ENCODE data around the gene TOX2. TPM values are rescaled to one million over a fixed set of nuclear protein-coding genes. Genes with fewer than 3 reads are reported as not detected.

The TOX2 gene
- total RNA-seq, 1 experiment from 2014 or later = 25.4 TPM

GRCh38 chr20:43959079-43959919, 44.6 kb downstream of the TOX2 start:
- peak; percentile 48 for DNase-seq (ENCODE audit: low read depth)

- no peak for DNase-seq (ENCODE audit: low read depth)
These were observed 45.2 kb downstream of the TOX2 start for GRCh38 chr20:43959920-43960227.

- no peak for DNase-seq (ENCODE audit: low read depth)
These were observed 45.6 kb downstream of the TOX2 start for GRCh38 chr20:43960231-43960630.

- no peak for DNase-seq (ENCODE audit: low read depth)
These were observed 46.5 kb downstream of the TOX2 start for GRCh38 chr20:43961116-43961515.

GRCh38 chr20:43961541-43962471, 47.2 kb downstream of the TOX2 start:
- DNase-seq (ENCODE audit: low read depth) = no peak

- DNase-seq (ENCODE audit: low read depth) = no peak
These were observed 47.9 kb downstream of the TOX2 start for GRCh38 chr20:43962530-43962929.

- DNase-seq (ENCODE audit: low read depth) = peak; percentile 88
These were observed 48.6 kb downstream of the TOX2 start for GRCh38 chr20:43963233-43963632.

GRCh38 chr20:43963872-43964791, 49.5 kb downstream of the TOX2 start:
- DNase-seq (ENCODE audit: low read depth) = peak; percentile 94

GRCh38 chr20:43968341-43969000, 53.8 kb downstream of the TOX2 start:
- no peak for DNase-seq (ENCODE audit: low read depth)

- DNase-seq (ENCODE audit: low read depth) = no peak
These were observed 54.4 kb downstream of the TOX2 start for GRCh38 chr20:43969028-43969447.

- no peak for DNase-seq (ENCODE audit: low read depth)
These were observed 55.0 kb downstream of the TOX2 start for GRCh38 chr20:43969501-43970182.

- no peak for DNase-seq (ENCODE audit: low read depth)
These were observed 56.6 kb downstream of the TOX2 start for GRCh38 chr20:43971267-43971666.

GRCh38 chr20:43972051-43972450, 57.4 kb downstream of the TOX2 start:
- no peak for DNase-seq (ENCODE audit: low read depth)

- no peak for DNase-seq (ENCODE audit: low read depth)
These were observed 58.0 kb downstream of the TOX2 start for GRCh38 chr20:43972692-43973091.

GRCh38 chr20:43973231-43973630, 58.6 kb downstream of the TOX2 start:
- DNase-seq (ENCODE audit: low read depth) = no peak

- DNase-seq (ENCODE audit: low read depth) = no peak
These were observed 59.2 kb downstream of the TOX2 start for GRCh38 chr20:43973671-43974450.

- DNase-seq (ENCODE audit: low read depth) = no peak
These were observed 60.0 kb downstream of the TOX2 start for GRCh38 chr20:43974695-43975094.

- DNase-seq (ENCODE audit: low read depth) = peak; percentile 94
These were observed 60.6 kb downstream of the TOX2 start for GRCh38 chr20:43975096-43975768.

GRCh38 chr20:43976547-43976946, 61.9 kb downstream of the TOX2 start:
- no peak for DNase-seq (ENCODE audit: low read depth)

All from RPMI7951 (cell line).